Endothelial cell of umbilical vein (primary cell): ENCODE data around the gene ATP2B2.

ENCODE experiments used
- EZH2 ChIP-seq: IDR thresholded peaks from 2 replicates; pipeline ENCODE4 v1.6.1; 2012; ENCODE audit warnings: borderline replicate concordance, low read depth, mild to moderate bottlenecking, moderate library complexity, low read length, inconsistent platforms; ENCODE audit not compliant: severe bottlenecking
- POLR2A ChIP-seq: IDR thresholded peaks from 2 replicates; pipeline ENCODE4 v1.6.1; 2012; ENCODE audit warnings: low read depth, mild to moderate bottlenecking, control low read depth, low read length
- TF ChIP-seq, protein P1 (sequence below): IDR thresholded peaks from 2 replicates; pipeline ENCODE4 v1.6.1; 2011; ENCODE audit not compliant: insufficient read depth, insufficient read length
- TF ChIP-seq, protein P2 (sequence below), 2 donors: IDR thresholded peaks; 1 replicate in 1 of 2; 2 replicates in 1 of 2; pipeline ENCODE4 v1.5.1; 2011; ENCODE audit warnings: low read length in 2 of 2, mild to moderate bottlenecking in 2 of 2, moderate library complexity in 2 of 2, control low read depth in 1 of 2, inconsistent platforms in 1 of 2, low read depth in 1 of 2; ENCODE audit not compliant: insufficient read depth in 1 of 2; ENCODE audit errors: extremely low read depth in 1 of 2

DNA sequence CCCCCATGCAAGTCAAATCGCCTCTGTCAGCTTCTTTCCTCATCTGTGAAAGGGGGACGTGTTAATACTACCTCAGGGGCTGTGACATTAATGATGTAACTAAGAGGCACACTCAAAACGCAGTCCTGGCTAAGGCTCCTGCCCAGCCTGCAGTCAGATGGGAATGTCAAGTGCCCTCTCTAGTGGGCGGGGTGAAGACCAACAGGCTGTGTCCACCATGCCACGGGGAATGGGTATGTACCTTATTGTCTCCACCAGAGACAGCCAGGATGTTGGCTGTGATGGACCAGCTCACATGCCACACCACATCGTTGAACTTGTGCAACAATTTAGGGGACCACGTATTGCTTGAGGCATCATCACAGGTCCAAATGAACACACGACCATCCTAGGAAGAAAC is 201.6 kb downstream of the ATP2B2 start:
- TF ChIP-seq, protein P1, sequence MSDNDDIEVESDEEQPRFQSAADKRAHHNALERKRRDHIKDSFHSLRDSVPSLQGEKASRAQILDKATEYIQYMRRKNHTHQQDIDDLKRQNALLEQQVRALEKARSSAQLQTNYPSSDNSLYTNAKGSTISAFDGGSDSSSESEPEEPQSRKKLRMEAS = no peak
- TF ChIP-seq, protein P2, sequence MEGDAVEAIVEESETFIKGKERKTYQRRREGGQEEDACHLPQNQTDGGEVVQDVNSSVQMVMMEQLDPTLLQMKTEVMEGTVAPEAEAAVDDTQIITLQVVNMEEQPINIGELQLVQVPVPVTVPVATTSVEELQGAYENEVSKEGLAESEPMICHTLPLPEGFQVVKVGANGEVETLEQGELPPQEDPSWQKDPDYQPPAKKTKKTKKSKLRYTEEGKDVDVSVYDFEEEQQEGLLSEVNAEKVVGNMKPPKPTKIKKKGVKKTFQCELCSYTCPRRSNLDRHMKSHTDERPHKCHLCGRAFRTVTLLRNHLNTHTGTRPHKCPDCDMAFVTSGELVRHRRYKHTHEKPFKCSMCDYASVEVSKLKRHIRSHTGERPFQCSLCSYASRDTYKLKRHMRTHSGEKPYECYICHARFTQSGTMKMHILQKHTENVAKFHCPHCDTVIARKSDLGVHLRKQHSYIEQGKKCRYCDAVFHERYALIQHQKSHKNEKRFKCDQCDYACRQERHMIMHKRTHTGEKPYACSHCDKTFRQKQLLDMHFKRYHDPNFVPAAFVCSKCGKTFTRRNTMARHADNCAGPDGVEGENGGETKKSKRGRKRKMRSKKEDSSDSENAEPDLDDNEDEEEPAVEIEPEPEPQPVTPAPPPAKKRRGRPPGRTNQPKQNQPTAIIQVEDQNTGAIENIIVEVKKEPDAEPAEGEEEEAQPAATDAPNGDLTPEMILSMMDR (IDR thresholded peaks at IDR 0.05; ENCODE audit: extremely low read depth in 1 of 2, insufficient read depth in 1 of 2, low read depth in 1 of 2, low read length in 2 of 2) = no peak
- TF ChIP-seq EZH2 = no peak
- no peak for TF ChIP-seq POLR2A
